RCC 7860 (cell line): ENCODE measurements around the gene ANKRD23.
"Not testable (repeated sequence)": the region's sequence is repeated elsewhere in the genome, so short reads cannot be mapped to it uniquely, and the experiment has no call there.

Experiments used
- DNase-seq: peaks from one replicate; pipeline ENCODE4 v3.0.0-alpha.2; 2015; ENCODE audit warnings: low spot score
- FAIRE-seq: peaks from 2 replicates; lab custom pipeline; 2012; peaks lifted over from hg19 to GRCh38; lab: Jason Lieb, UNC

The ANKRD23 gene

GRCh38 chr2:96801005-96801785 is 42.6 kb downstream of the ANKRD23 start:
- no peak for FAIRE-seq
- DNase-seq = peak; percentile 36

GRCh38 chr2:96800061-96801004 is 43.5 kb downstream of the ANKRD23 start:
- DNase-seq = no peak
- FAIRE-seq = no peak

- no peak for FAIRE-seq
- DNase-seq = no peak
These were observed 44.2 kb downstream of the ANKRD23 start for GRCh38 chr2:96799623-96799935.

- DNase-seq (no peak), FAIRE-seq (no peak)
These were observed 44.8 kb downstream of the ANKRD23 start for GRCh38 chr2:96798733-96799622.

DNA sequence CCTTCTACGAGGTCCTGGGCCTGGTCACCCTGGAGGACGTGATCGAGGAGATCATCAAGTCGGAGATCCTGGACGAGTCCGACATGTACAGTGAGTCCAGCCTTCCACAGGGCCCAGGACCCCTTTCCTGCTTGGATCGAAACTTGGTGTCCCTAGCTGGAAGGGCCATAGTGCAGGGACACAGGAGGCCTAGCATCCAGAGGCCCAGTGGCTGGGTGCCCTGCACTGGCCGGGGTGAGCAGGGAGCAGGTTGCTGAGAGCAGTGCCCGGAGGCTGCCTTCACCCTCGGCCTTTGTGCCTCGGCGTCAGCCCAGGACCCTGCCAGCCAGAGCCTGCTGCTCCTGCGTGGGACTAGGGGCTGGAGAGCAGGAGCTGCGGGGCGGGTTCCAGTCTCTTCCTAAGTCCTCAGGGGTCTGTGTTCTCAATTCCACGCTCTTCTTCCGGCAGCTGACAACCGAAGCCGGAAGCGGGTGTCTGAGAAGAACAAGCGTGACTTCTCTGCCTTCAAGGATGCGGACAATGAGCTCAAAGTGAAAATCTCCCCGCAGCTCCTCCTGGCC is 46.7 kb downstream of the ANKRD23 start:
- FAIRE-seq (no peak), DNase-seq (no peak)

GRCh38 chr2:96796497-96796896 is 47.3 kb downstream of the ANKRD23 start:
- not testable (repeated sequence) for DNase-seq, FAIRE-seq

DNA sequence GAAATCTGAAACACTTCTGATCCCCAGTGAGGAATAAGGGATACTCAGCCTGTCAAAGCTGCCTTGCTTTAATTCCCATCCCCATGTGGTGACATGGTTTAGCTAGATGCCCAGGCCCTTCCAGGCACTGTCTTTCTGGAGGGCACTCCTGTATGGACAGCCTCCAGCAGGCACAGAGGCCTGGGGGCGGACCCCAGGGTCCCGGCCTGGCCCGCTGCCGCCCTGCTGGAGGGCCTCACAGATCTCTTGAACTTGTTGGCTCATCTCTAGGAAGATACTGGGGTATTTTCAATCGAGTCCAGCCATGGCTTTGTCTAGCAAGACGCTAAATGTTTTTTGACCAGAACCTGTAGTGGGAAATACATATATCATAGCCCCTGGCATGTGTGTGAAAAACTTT is 48.7 kb downstream of the ANKRD23 start:
- FAIRE-seq = no peak
- no peak for DNase-seq

- FAIRE-seq (no peak), DNase-seq (no peak)
These were observed 50.8 kb downstream of the ANKRD23 start for GRCh38 chr2:96792772-96793749.

DNA sequence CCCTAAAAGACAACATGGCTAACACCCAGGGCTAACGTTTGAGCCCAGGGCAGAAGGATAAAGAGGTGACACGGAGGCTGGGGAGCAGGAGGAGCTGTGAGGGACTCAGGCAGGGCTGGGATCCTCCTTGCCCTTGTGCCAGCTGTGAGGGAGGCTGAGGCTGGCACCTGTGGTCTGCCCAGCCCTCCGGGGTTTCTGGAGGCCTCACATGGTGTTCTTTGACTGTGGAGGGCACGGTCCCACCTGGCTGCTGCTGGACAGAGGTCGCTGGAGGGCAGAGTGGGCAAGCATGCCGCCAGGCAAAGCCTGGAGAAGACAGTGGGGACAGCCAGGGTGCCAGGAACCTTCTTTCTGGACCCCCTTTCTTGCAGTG is 54.6 kb downstream of the ANKRD23 start:
- FAIRE-seq (no peak), DNase-seq (no peak)

DNA sequence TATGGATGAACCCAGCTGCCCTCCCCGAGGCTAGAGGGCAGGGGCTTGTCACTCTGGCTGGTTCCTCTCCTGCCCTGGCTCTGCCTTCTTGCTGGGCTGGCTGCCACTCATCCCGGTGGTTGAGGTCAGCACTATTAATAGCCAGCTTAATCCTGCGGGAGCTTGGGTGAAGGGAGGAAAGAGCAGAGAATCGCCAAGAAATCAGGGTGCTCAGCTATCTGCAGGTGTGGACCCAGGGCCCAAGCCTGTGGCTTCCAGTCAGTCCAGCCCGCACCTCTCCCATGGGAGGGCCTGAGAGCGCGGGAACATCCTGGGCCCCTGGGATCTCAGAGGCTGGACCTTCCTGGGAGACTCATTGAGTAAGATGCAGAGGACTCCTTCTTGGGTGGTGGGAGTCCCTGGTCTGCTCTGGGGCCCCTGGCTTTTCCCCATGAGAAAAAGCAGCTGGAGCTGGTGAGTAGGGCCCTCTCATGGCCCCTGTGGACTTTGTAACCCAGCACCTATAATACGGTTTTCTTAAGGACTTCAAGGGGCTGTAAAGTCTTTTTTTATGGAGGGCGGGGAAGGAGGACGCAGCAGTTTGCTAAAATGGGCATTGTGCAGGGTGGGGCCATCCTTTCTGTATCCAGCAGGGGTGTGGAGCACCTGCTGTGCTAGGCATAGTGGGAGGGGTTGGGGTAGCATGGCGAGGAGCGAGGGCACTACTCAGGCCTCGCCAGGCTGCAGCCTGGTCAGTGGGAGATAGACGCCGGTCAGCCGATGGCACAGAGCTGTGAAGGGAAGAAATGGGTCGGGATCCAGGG is 55.2 kb downstream of the ANKRD23 start:
- DNase-seq (no peak), FAIRE-seq (no peak)
